ENCODE measurements around the gene TSPAN16.
"Not testable (repeated sequence)": the region's sequence is repeated elsewhere in the genome, so short reads cannot be mapped to it uniquely, and the experiment has no call there.

TSPAN16 gene

GRCh38 chr19:11347546-11348039, 51.6 kb downstream of the TSPAN16 start:
- DNase-seq = peak; percentile 68

- no peak for DNase-seq
Measured at GRCh38 chr19:11349171-11349570, 53.2 kb downstream of the TSPAN16 start.

- not testable (repeated sequence) for DNase-seq
Measured at GRCh38 chr19:11354102-11354501, 58.1 kb downstream of the TSPAN16 start.

- DNase-seq = peak; percentile 81
Measured at GRCh38 chr19:11355160-11356073, 59.5 kb downstream of the TSPAN16 start, which contains the start of gene PLPPR2. TSS of gene PLPPR2 (plus strand) at chr19:11355432. CDS start at chr19:11357674, 2,242 bp downstream.

GRCh38 chr19:11356074-11356397, 60.1 kb downstream of the TSPAN16 start:
- no peak for DNase-seq

GRCh38 chr19:11356676-11357550, 61.0 kb downstream of the TSPAN16 start:
- peak; percentile 40 for DNase-seq

GRCh38 chr19:11359421-11359820, 63.5 kb downstream of the TSPAN16 start:
- no peak for DNase-seq

GRCh38 chr19:11361037-11361770, 65.2 kb downstream of the TSPAN16 start:
- DNase-seq = no peak

GRCh38 chr19:11361771-11362731, 66.1 kb downstream of the TSPAN16 start:
- no peak for DNase-seq

GRCh38 chr19:11363881-11364280, 67.9 kb downstream of the TSPAN16 start:
- no peak for DNase-seq

- DNase-seq = no peak
Measured at GRCh38 chr19:11364296-11364904, 68.4 kb downstream of the TSPAN16 start.

- DNase-seq = no peak
Measured at GRCh38 chr19:11364935-11365334, 69.0 kb downstream of the TSPAN16 start.

Data from NCI-H2171 treated with DMSO at 0.1 percent for 48 hours (cell line).